Hematopoietic multipotent progenitor cell treated with erythropoietin and hydrocortisone succinate and interleukin-3 and kit ligand, for 15 days (in vitro differentiated cells): ENCODE measurements around the gene ABCF2.

ENCODE experiments used
- DNase-seq: peaks from one replicate; pipeline ENCODE4 v3.0.0-alpha.2; 2015; ENCODE audit warnings: low spot score

Gene ABCF2

GRCh38 chr7:151226875-151227782 lies at the start of gene ABCF2:
TSS of gene ABCF2 (minus strand) at chr7:151227205. CDS start at chr7:151226458, 747 bp downstream.
- DNase-seq, result peak; percentile 96

DNA sequence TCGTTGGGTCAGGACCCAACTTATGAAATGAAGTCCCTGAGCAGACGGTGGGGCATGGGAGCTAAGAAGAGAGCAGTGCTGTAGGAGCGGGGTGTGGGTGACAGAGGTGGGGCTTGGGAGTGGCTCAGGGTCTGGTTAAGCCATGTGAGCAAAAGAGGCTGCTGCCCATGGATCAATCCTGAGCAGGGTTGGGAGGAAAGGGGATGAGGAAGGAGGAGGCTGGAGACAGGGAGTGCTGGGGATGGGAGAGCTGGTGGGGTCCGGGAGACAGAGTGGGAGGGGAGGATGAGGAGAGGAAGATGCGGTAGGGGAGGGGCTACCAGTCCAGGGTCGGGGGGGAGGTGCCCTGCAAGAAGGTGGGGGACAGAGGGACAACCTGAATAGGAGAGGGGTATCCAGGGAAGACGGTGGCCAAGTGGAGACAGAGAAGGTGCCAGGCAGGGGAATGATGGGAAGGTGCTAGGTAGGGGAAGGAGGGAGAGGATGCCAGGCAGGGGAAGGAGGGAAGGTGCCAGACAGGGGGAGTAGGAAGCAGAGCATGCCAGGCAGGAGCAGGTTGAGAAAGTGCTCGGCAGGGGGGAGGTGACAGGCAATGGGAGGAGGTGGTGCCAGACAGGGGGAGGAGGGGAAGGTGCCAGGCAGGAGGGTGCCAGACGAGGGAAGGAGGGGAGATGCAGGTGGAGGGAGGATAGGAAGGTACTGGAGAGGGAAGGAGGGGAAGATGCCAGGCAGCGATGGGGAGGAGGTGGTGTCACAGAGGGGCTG lies 49.0 kb upstream of the ABCF2 start:
- DNase-seq, result no peak

DNA sequence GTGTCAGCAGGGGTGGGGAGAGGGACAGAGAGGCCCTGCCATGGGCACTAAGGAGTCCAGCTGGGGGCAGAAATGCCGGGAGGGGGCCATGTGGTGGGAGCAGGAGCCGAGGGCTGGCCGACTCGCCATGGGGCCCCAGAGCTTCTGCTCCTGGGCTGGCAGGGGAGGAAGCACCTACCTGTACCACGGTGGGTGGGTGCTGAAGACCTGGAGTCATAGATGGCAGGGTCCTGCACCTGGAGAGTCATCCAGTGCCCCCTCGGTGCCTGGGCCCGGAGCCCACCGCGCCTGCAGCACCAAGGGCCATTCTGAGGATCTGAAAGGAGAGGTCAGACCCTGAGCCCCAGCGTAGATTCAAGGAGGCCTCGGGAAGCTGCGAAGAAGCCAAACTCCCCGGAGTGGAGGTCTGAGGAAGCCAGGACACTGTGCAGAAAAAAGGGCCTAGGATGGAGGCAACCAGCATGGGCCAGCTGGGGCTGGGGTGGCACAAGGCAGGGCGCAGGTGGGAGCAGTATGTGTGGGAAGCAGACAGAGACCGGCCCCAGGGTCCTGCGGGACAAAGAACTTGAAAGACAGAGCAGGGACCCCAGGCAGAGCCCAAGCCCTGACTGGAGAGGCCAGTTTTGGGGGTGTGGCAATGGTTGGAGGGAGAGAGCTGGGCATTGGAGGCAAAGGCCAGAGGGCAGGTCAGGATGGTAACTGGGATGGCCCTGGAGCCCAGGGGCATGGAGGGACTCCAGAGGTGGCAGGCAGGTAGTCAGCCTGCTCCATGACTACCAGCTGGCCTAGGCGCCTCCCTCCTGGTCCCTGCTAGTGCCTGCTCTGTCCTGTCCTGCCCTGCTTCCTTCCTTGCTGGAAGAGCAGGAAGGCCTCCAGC lies 48.2 kb upstream of the ABCF2 start:
- no peak for DNase-seq

DNA sequence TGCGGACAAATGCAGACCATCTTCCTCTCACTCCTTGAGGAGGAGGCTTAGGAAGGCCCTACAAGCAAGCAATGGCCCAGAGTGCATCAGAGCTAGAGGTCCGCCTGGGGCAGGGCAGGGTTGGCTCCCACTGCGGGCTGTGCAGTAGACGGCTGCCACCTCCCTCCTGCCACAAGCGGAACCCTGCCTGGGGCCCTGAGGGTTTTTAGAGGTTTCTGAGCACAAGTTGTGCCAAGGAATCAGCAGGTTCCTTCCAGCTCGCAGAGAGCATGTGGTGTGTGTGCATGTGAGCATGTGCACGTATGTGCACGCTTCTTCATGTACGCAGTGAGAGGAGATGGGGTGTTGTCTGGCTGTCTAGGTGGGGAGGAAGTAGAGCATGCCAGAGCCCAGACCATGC lies 47.4 kb upstream of the ABCF2 start:
- DNase-seq, result no peak

DNA sequence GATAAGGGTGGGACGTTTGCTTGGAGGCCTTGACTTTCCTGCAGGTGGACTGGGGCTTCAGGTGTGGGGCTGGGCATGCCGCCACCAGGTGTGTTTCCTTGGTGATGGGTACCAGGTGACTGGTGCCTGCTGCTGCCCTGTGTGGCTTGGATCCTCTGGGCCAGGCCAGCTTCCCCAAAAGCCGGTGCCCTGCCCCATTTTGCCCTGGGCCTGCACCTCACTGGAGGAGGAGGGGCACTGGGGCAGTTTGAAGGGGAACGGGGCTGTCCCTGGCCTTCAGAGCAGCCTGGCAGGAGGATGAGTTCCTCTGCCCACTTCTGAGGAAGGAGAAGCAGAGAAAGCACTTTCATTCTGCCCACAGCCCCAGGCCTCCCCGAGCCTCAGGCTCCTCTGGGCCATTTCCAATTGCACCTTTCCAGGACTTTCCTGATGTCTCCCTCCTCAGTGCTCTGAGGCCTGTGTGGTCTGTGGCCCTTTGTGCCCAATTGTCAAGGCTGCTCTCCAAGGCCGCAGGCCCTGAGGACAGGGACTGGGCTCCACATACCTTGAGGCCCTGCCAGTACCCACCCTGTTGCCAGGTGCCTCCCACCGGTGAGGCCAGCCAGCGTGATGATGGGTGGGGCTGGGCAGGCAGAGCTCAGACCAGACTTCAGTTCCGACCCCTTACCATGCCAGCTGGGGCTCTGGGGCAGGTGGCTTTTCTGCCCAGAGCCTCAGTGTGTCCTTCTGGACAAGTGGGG lies 46.8 kb upstream of the ABCF2 start:
- no peak for DNase-seq

GRCh38 chr7:151272877-151273276 lies 45.9 kb upstream of the ABCF2 start:
- no peak for DNase-seq

DNA sequence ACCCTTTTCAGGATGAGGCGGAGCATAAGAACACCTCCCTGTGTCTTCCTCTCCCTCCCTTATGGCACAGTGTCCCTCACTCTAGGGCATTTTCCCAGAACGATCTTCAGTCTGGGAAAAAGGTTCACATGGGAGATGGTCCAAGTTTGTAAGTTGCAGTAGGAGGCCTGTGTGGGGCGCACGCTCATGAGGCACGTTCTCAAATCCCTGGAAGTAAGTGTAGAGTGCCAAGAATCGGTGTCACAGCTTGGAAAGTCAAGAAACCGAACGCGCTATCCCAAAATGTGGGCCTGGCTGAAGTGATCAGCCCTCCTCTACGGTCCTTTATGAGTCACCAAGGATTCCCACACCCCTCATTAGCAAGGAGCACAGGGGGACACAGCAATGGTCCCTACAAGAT lies 45.4 kb upstream of the ABCF2 start:
- DNase-seq, result no peak

- DNase-seq, result no peak
Measured at GRCh38 chr7:151271699-151272355, 44.8 kb upstream of the ABCF2 start.

DNA sequence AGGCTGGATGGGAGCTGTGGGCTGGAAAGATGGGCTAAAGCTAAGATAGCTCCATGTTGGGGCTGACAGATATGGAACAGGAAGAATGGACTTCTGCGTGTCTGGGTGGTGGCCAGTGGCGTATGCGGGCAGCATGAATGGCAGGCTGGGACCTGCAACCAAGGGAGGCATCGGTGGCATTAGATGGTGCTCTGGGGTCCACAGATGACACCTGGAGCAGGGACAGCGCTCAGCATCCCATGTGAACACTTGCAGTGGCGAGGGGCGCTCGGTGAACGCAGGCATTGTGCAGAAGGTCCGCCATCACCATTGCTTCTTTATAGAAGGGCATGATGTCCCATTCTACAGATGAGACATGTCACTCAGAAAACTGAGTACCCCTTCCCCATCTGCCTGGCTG lies 42.5 kb upstream of the ABCF2 start:
- DNase-seq, result no peak

DNA sequence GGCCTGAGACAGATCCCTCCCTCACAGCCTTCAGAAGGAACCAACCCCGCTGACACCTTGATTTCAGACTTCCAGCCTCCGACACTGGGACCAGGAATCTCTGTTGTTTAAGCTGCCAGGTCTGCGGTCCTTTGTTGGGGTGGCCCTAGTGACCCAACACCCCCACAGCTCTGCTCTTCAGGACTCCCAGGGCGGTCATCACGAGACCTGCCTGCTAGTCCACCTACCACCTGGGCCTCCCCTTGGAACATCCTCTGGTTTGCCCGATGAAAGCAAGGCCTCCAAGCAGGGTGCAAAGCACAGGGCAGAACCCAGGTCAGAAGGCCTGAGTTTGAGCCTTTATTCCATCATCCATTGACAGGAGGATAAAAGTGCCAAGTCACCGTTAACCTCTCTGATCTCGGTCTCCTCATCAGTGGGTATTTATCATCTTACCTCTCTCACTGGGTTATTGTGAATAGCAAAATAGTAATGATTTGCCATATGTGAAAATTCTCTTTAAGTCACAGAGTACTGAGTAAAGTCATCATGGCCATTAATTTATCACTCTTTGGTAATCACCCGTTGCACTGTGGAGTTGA lies 38.4 kb upstream of the ABCF2 start:
- DNase-seq, result no peak

GRCh38 chr7:151264615-151265014 lies 37.6 kb upstream of the ABCF2 start:
- no peak for DNase-seq

GRCh38 chr7:151261529-151261928 lies 34.5 kb upstream of the ABCF2 start:
- no peak for DNase-seq

DNA sequence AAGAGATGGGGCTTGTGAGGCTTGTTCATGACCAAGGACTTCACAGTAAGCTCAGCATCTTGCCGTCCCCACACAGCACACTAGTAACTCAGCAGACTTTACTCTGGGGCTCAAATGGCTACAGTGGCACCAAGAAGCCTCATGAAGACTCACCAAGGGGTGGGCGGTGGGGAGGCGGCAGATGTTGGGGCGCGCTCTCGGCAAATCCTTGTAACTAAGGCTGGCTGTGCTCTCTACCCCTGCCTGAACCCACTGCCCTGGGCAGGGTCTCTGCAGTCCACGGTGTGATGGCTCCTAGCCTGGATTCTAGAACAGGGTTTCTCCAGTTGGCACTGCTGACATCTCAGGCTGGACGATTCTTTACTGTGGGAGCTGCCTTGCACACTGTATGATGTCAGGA lies 33.9 kb upstream of the ABCF2 start:
- DNase-seq, result no peak

GRCh38 chr7:151260471-151260870 lies 33.5 kb upstream of the ABCF2 start:
- DNase-seq, result no peak

DNA sequence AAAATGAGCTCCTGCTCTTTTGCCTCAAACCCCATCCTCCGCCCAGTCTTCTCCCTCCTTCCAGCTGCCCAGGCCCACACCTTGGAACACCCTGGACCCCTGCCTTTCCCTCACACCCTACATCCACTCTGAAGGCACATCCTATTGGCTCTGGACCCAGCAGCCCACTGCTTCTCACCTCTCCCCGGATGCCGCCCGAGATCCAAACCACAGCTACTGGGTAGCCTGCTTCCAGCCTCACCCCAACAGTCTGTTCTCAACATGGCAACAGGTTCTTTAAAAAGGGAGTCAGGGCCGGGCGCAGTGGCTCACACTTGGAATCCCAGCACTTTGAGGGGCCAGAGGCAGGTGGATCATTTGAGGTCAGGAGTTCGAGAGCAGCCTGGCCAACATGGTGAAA lies 31.0 kb upstream of the ABCF2 start:
- no peak for DNase-seq

DNA sequence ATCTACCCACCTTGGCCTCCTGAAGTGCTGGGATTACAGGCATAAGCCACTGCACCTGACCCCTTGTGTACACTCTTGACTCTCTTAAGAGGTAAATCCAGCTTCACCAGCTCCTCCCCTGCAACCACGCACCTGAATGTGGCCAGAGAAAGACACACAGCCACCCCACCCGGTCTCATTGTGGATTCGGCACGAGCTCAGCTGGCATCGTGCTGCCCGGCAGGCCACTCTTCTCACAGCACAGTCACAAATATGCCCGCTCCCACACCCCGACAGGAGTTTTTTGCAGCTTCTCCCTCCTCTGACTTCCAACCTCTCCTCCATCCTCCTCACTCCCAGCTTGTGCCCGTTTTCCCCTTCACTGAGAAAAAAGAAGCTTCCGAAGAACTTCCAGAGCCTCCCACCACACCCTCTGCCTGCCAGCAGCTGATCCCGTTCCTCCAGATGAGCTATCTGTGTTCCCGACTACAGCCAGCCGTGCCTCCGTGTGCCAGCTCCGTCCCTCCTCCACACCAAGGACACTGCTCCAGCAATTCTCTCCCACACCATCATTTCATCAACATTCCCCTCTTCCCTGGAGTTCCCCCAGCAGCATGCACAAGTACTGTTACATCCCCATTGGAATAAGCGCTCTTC lies 29.5 kb upstream of the ABCF2 start:
- no peak for DNase-seq

- no peak for DNase-seq
Measured at GRCh38 chr7:151255390-151255789, 28.4 kb upstream of the ABCF2 start.

- no peak for DNase-seq
Measured at GRCh38 chr7:151254851-151255250, 27.8 kb upstream of the ABCF2 start.

- no peak for DNase-seq
Measured at GRCh38 chr7:151254316-151254715, 27.3 kb upstream of the ABCF2 start.
